ENCODE measurements around the gene PROX1. TPM values are rescaled to one million over a fixed set of nuclear protein-coding genes. Genes with fewer than 3 reads are reported as not detected.

Gene PROX1
- total RNA-seq, 1 donor from 2014 or later = 11.7 TPM

DNA sequence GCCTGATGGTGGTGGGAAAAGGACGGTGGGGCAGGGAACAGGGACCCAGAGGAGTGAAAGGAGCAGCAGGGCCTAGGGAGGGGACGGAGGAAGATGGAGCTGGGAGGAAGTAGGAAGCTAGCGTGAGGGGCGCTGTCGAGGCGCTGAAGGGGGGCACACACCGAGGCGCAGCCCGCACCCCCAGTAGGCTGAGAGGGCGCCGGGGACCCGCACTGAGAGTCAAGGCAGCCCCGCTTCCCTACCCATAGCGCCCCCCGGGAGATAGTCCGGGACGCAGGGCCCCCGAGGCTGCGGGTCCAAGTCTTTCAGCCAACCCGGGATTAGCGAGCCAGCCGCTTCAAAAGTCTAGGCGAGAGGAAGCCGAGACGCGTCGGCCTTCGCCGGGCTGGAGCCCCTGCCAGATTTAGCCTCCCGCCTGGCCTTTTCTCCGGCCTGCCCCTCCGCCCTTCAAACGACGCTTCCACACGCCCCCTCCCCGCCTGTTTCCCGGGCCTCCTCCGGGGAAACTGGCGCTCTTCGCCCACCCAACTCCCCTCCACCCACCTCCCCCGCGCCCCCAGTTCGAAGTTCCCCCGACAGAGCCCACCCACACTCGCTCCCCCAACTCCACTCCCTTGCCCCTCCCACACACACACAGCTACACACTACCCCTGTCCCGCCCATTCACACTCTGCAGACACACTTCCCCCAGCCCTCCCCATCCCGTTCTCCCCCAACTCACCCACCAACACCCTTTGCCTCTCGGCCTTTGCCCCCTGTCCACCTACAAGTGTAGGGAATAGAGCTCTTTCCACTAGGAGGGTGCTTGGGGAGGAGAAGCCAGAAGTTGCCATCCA is 7.8 kb upstream of the PROX1 start:
- Histone ChIP-seq H3K27ac (no peak overlapping the region), H3K9me3 (no peaks in the 10 kb centered on the region), H3K4me1 (peaks cover 7% of the 10 kb centered on the region), H3K27me3 (ENCODE audit: low read depth) (peaks cover 75% of the 10 kb centered on the region), H3K4me3 (no peak overlapping the region), H3K36me3 (no peaks in the 10 kb centered on the region)
- no peak for TF ChIP-seq CTCF (IDR thresholded peaks at IDR 0.05)
- intact Hi-C loops (cut with DNase I) = no loop called here
- DNase-seq (no peak), ATAC-seq (no peak)

DNA sequence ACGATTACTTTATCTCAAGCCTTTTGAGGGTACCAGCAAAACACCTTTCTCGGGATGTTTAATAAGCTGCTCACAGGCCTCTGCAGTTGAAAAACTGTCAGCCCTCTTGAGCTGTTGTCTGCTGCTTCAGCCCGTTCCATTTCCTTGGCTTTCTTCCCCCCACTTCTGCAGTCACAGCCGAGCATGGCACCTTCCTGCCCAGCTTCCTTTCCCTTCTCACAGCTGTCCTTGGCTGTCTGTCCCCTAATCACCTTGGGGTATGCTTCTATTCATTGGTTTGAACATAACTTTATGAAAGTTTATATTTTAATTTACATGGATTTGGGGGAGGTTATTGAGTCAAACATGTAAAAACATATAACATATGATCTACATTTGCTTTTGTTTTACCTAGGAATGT is 6.9 kb upstream of the PROX1 start:
- Histone ChIP-seq H3K4me1 (peaks cover 13% of the 10 kb centered on the region), H3K27ac (no peak overlapping the region), H3K4me3 (no peak overlapping the region), H3K27me3 (ENCODE audit: low read depth) (peaks cover 84% of the 10 kb centered on the region), H3K36me3 (no peaks in the 10 kb centered on the region), H3K9me3 (no peaks in the 10 kb centered on the region)
- DNase-seq (no peak), ATAC-seq (no peak)
- no peak for TF ChIP-seq CTCF (IDR thresholded peaks at IDR 0.05)
- intact Hi-C loops (cut with DNase I) = no loop called here

GRCh38 chr1:213982289-213982671 is 5.5 kb upstream of the PROX1 start:
- no peak for TF ChIP-seq CTCF (IDR thresholded peaks at IDR 0.05)
- Histone ChIP-seq H3K4me3 (peak overlapping the region; percentile 31), H3K27me3 (ENCODE audit: low read depth) (peaks cover 93% of the 10 kb centered on the region), H3K36me3 (no peaks in the 10 kb centered on the region), H3K4me1 (peaks cover 19% of the 10 kb centered on the region), H3K27ac (no peak overlapping the region), H3K9me3 (no peaks in the 10 kb centered on the region)
- intact Hi-C loops (cut with DNase I) = no loop called here
- no peak for DNase-seq
- no peak for ATAC-seq

GRCh38 chr1:213982672-213983492 is 4.9 kb upstream of the PROX1 start:
- intact Hi-C loops (cut with DNase I) = no loop called here
- TF ChIP-seq CTCF (IDR thresholded peaks at IDR 0.05) = no peak
- Histone ChIP-seq H3K27me3 (ENCODE audit: low read depth) (peaks cover 98% of the 10 kb centered on the region), H3K27ac (no peak overlapping the region), H3K36me3 (no peaks in the 10 kb centered on the region), H3K9me3 (no peaks in the 10 kb centered on the region), H3K4me3 (peak overlapping the region; percentile 31), H3K4me1 (peaks cover 21% of the 10 kb centered on the region)
- no peak for DNase-seq
- peak; percentile 19 to 45 for ATAC-seq

GRCh38 chr1:213983493-213984386 is 4.0 kb upstream of the PROX1 start:
- H3K36me3 ChIP-seq = no peaks in the 10 kb centered on the region
- no peak overlapping the region for H3K4me3 ChIP-seq
- H3K4me1 ChIP-seq = peaks cover 21% of the 10 kb centered on the region
- no peak for TF ChIP-seq CTCF (IDR thresholded peaks at IDR 0.05)
- peaks cover 97% of the 10 kb centered on the region for H3K27me3 ChIP-seq (ENCODE audit: low read depth)
- ATAC-seq = no peak
- H3K27ac ChIP-seq = no peak overlapping the region
- no peak for DNase-seq
- no peaks in the 10 kb centered on the region for H3K9me3 ChIP-seq
- intact Hi-C loops (cut with DNase I) = no loop called here
